BLaER1 treated with 17β-estradiol and CSF1 and Interleukin-3, amounts not matched to agents 10 nM and 100 nM (cell line): ENCODE data around the gene ATOX1.
A peak's percentile ranks its signal among the peaks of the same experiment; 100 is the strongest.
"Not testable (repeated sequence)": the region's sequence is repeated elsewhere in the genome, so short reads cannot be mapped to it uniquely, and the experiment has no call there.

ENCODE experiments used
- H3K27ac ChIP-seq, 11 experiments: shearing (Covaris generic); formaldehyde crosslinking; 2 replicates each; pipeline ENCODE4 v1.8.1; 2022
- H3K27me3 ChIP-seq, 11 experiments: shearing (Covaris generic); formaldehyde crosslinking; 2 replicates each; pipeline ENCODE4 v1.8.1; 2022
- H3K36me3 ChIP-seq, 11 experiments: shearing (Covaris generic); formaldehyde crosslinking; 2 replicates each; pipeline ENCODE4 v1.8.1; 2022
- H3K4me1 ChIP-seq, 10 experiments: shearing (Covaris generic); formaldehyde crosslinking; 2 replicates each; pipeline ENCODE4 v1.8.1; 2022
- H3K4me2 ChIP-seq, 11 experiments: shearing (Covaris generic); formaldehyde crosslinking; 2 replicates each; pipeline ENCODE4 v1.8.1; 2022
- H3K4me3 ChIP-seq, 10 experiments: shearing (Covaris generic); formaldehyde crosslinking; 2 replicates each; pipeline ENCODE4 v1.8.1; 2022
- H3K9ac ChIP-seq, 11 experiments: shearing (Covaris generic); formaldehyde crosslinking; 2 replicates each; pipeline ENCODE4 v1.8.1; 2022
- H3K9me3 ChIP-seq, 11 experiments: shearing (Covaris generic); formaldehyde crosslinking; replicated peaks in 1 of 11; 2 replicates each; pipeline ENCODE4 v1.8.1; 2022
- H4K20me1 ChIP-seq, 11 experiments: shearing (Covaris generic); formaldehyde crosslinking; 2 replicates each; pipeline ENCODE4 v1.8.1; 2022
- Cebpa-rat ChIP-seq, 11 experiments: shearing (Covaris generic); IDR thresholded peaks; 2 replicates each; pipeline ENCODE4 v1.8.1; 2022

Gene ATOX1

GRCh38 chr5:151703227-151703626 is 55.2 kb downstream of the ATOX1 start:
- Histone ChIP-seq H4K20me1 (no peaks in the 10 kb centered on the region), H3K27me3 (no peaks in the 10 kb centered on the region), H3K4me2 (peak overlapping the region in 4 of 11 experiments; percentile 2 to 34 (median 15); a peak in 3 of 22 replicates), H3K36me3 (no peaks in the 10 kb centered on the region), H3K9me3 (no peaks in the 10 kb centered on the region), H3K4me3 (no peak overlapping the region), H3K27ac (no peak overlapping the region), H3K9ac (no peak overlapping the region), H3K4me1 (peaks cover 0 to 18% (median 8%) of the 10 kb centered on the region in 10 experiments; a peak in 13 of 20 replicates)
- no peak for TF ChIP-seq Cebpa-rat (IDR thresholded peaks at IDR 0.05)

- H3K36me3 ChIP-seq = no peaks in the 10 kb centered on the region
- no peaks in the 10 kb centered on the region for H4K20me1 ChIP-seq
- peak overlapping the region in 5 of 11 experiments; percentile 9 to 22 (median 14); a peak in 5 of 22 replicates for H3K4me2 ChIP-seq
- no peaks in the 10 kb centered on the region for H3K9me3 ChIP-seq
- TF ChIP-seq Cebpa-rat (IDR thresholded peaks at IDR 0.05) = no peak
- peaks cover 0 to 18% (median 7%) of the 10 kb centered on the region in 10 experiments; a peak in 11 of 20 replicates for H3K4me1 ChIP-seq
- H3K27me3 ChIP-seq = no peaks in the 10 kb centered on the region
- H3K4me3 ChIP-seq = no peak overlapping the region
- H3K27ac ChIP-seq = no peak overlapping the region
- H3K9ac ChIP-seq = no peak overlapping the region
Measured at GRCh38 chr5:151700820-151701219, 57.6 kb downstream of the ATOX1 start.

DNA sequence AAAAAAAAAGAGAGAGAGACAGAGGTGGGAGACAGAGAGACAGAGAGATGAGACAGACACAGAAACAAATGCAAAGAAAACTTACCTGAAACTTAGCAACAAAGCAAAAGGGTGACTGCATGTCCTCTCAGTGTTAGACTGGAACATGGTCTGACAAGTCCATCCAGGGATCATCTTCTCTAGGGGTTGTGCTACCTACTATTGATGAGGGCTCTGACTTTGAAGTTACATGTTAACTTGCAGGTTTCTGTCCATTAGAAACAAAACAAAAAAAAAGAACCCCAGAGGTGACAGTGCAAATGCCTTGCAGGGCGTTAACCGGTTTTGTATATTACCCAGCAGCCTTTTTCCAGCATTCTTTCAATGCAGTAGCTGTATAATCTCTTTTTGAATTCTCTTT is 58.1 kb downstream of the ATOX1 start:
- no peaks in the 10 kb centered on the region for H3K27me3 ChIP-seq
- H3K27ac ChIP-seq = no peak overlapping the region
- TF ChIP-seq Cebpa-rat (IDR thresholded peaks at IDR 0.05) = no peak
- H3K9me3 ChIP-seq = no peaks in the 10 kb centered on the region
- no peak overlapping the region for H3K9ac ChIP-seq
- H4K20me1 ChIP-seq = no peaks in the 10 kb centered on the region
- peak overlapping the region in 5 of 11 experiments; percentile 9 to 22 (median 14); a peak in 3 of 22 replicates for H3K4me2 ChIP-seq
- H3K4me3 ChIP-seq = no peak overlapping the region
- H3K36me3 ChIP-seq = no peaks in the 10 kb centered on the region
- H3K4me1 ChIP-seq = peaks cover 0 to 18% (median 7%) of the 10 kb centered on the region in 10 experiments; a peak in 11 of 20 replicates

DNA sequence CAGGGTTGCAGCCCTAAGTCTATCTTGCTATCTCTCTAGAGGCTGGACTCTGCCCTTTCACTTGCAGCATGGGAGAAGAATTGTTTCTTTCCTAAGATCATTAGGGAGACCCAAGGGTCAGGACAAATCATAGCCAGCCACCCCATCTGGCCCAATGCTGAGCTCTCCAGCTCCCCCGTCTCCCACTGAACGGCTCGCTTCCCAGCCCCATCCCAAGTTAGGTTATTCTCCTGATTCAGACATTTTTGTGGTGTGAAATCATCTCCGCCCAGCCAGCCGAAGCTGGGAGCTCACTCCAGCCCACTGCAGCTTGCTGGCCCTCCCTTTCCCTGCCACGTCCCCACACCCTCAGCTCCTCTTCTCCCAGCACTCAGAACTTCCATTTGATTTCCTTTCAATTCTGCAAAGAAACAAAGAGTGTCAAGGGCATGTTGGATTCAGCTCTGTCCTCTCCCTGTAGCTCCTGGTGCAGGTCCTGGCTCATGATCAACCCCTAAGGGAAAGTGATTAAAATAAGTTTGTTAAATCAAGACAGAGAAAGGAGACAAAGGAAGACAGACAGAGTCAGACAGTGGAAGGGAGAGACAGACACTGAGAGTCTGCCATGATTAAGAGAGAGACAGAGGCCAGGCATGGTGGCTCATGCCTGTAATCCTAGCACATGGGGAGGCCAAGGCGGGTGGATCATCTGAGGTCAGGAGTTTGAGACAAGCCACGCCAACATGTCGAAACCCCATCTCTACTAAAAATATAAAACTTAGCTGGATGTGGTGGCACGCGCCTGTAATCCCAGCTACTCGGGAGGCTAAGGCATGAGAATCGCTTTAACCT is 59.1 kb downstream of the ATOX1 start:
- Histone ChIP-seq H3K36me3 (no peaks in the 10 kb centered on the region), H3K9ac (no peak overlapping the region), H4K20me1 (no peaks in the 10 kb centered on the region), H3K9me3 (no peaks in the 10 kb centered on the region), H3K27ac (no peak overlapping the region), H3K4me2 (no peak overlapping the region), H3K4me3 (no peak overlapping the region), H3K4me1 (peaks cover 0 to 18% (median 7%) of the 10 kb centered on the region in 10 experiments; a peak in 11 of 20 replicates), H3K27me3 (no peaks in the 10 kb centered on the region)
- TF ChIP-seq Cebpa-rat (IDR thresholded peaks at IDR 0.05) = no peak

DNA sequence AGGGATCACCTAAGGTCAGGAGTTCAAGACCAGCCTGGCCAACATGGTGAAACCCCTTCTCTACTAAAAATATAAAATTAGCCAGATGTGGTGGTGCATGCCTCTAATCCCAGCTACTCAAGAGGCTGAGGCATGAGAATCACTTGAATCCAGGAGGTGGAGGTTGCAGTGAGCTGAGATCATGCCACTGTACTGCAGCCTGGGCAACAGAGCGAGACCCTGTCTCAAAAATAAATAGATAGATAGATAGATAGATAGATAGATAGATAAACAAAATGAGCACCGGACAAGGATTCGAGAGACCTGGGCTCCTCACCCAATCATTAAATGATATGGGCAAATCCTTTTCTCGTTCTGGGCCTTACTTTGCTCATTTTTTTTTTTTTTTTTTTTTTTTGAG is 60.4 kb downstream of the ATOX1 start:
- not testable (repeated sequence) for H4K20me1 ChIP-seq, H3K4me2 ChIP-seq, H3K36me3 ChIP-seq, H3K9ac ChIP-seq, H3K9me3 ChIP-seq, H3K4me3 ChIP-seq, H3K27ac ChIP-seq, H3K27me3 ChIP-seq
- peaks cover 0 to 14% (median 7%) of the 10 kb centered on the region in 10 experiments; a peak in 10 of 20 replicates for H3K4me1 ChIP-seq

DNA sequence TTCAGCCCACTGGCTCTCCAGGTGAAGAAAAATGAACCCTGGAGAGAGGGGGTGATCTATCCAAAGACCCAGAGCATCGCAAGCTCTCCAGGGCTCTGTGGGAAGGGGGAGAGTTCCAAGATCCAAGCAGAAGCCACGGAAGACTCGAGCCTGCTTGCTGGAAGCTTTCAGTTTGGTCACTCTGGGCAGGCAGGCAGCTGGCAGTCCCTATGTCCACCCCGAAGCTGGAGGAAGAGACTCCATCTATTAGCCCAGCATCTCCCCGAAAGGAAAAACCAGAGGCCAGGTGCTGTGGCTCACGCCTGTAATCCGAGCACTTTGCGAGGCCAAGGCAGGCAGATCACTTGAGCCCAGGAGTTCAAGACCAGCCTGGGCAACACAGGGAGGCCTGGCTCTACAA is 61.0 kb downstream of the ATOX1 start:
- no peak overlapping the region for H3K4me2 ChIP-seq
- H3K4me3 ChIP-seq = no peak overlapping the region
- H3K9ac ChIP-seq = no peak overlapping the region
- no peaks in the 10 kb centered on the region for H4K20me1 ChIP-seq
- TF ChIP-seq Cebpa-rat (IDR thresholded peaks at IDR 0.05) = no peak
- no peak overlapping the region for H3K27ac ChIP-seq
- H3K4me1 ChIP-seq = peaks cover 0 to 11% (median 7%) of the 10 kb centered on the region in 10 experiments; a peak in 10 of 20 replicates
- H3K36me3 ChIP-seq = no peaks in the 10 kb centered on the region
- H3K9me3 ChIP-seq = no peaks in the 10 kb centered on the region
- no peaks in the 10 kb centered on the region for H3K27me3 ChIP-seq

- no peaks in the 10 kb centered on the region for H3K9me3 ChIP-seq
- no peak for TF ChIP-seq Cebpa-rat (IDR thresholded peaks at IDR 0.05)
- H3K27me3 ChIP-seq = no peaks in the 10 kb centered on the region
- no peak overlapping the region for H3K9ac ChIP-seq
- H3K4me3 ChIP-seq = no peak overlapping the region
- no peaks in the 10 kb centered on the region for H4K20me1 ChIP-seq
- H3K4me2 ChIP-seq = no peak overlapping the region
- H3K4me1 ChIP-seq = peaks cover 0 to 11% (median 7%) of the 10 kb centered on the region in 10 experiments; a peak in 10 of 20 replicates
- no peaks in the 10 kb centered on the region for H3K36me3 ChIP-seq
- H3K27ac ChIP-seq = no peak overlapping the region
Measured at GRCh38 chr5:151696470-151697061, 61.9 kb downstream of the ATOX1 start.

- Histone ChIP-seq H3K9ac (no peak overlapping the region), H3K4me2 (no peak overlapping the region), H3K27me3 (no peaks in the 10 kb centered on the region), H3K9me3 (no peaks in the 10 kb centered on the region), H4K20me1 (no peaks in the 10 kb centered on the region), H3K4me1 (peaks cover 0 to 4% (median 2%) of the 10 kb centered on the region in 10 experiments; a peak in 7 of 20 replicates), H3K4me3 (no peak overlapping the region), H3K36me3 (no peaks in the 10 kb centered on the region), H3K27ac (no peak overlapping the region)
- no peak for TF ChIP-seq Cebpa-rat (IDR thresholded peaks at IDR 0.05)
Measured at GRCh38 chr5:151695464-151695863, 63.0 kb downstream of the ATOX1 start.

GRCh38 chr5:151694035-151694485 is 64.4 kb downstream of the ATOX1 start:
- Histone ChIP-seq H3K4me2 (no peak overlapping the region), H3K9me3 (no peaks in the 10 kb centered on the region), H3K36me3 (no peaks in the 10 kb centered on the region), H3K27ac (no peak overlapping the region), H3K9ac (no peak overlapping the region), H4K20me1 (no peaks in the 10 kb centered on the region), H3K27me3 (no peaks in the 10 kb centered on the region), H3K4me3 (no peak overlapping the region), H3K4me1 (no peaks in the 10 kb centered on the region)
- TF ChIP-seq Cebpa-rat (IDR thresholded peaks at IDR 0.05) = no peak
